ENCODE measurements around the gene DNAJC3.

The DNAJC3 gene

GRCh38 chr13:95809429-95809828, 132.5 kb downstream of the DNAJC3 start:
- Histone ChIP-seq H3K36me3 (no peaks in the 10 kb centered on the region), H3K9me3 (replicated peaks in 1 of 11) (peaks cover 13 to 35% (median 26%) of the 10 kb centered on the region in 11 experiments; a peak in 21 of 22 replicates), H3K4me3 (no peak overlapping the region), H3K4me2 (no peak overlapping the region), H3K9ac (no peak overlapping the region), H3K27me3 (no peaks in the 10 kb centered on the region), H4K20me1 (no peaks in the 10 kb centered on the region), H3K4me1 (no peaks in the 10 kb centered on the region), H3K27ac (no peak overlapping the region)
- TF ChIP-seq Cebpa-rat (IDR thresholded peaks at IDR 0.05): no peak

GRCh38 chr13:95813139-95813538, 136.2 kb downstream of the DNAJC3 start:
- Histone ChIP-seq H3K4me3 (no peak overlapping the region), H3K36me3 (no peaks in the 10 kb centered on the region), H3K4me1 (no peaks in the 10 kb centered on the region), H3K9me3 (replicated peaks in 1 of 11) (peaks cover 12 to 27% (median 21%) of the 10 kb centered on the region in 11 experiments; a peak in 21 of 22 replicates), H3K9ac (no peak overlapping the region), H3K27me3 (no peaks in the 10 kb centered on the region), H3K27ac (no peak overlapping the region), H3K4me2 (no peak overlapping the region), H4K20me1 (no peaks in the 10 kb centered on the region)
- no peak for TF ChIP-seq Cebpa-rat (IDR thresholded peaks at IDR 0.05)

- H3K9ac ChIP-seq: no peak overlapping the region
- no peak overlapping the region for H3K4me3 ChIP-seq
- TF ChIP-seq Cebpa-rat (IDR thresholded peaks at IDR 0.05): no peak
- no peaks in the 10 kb centered on the region for H3K36me3 ChIP-seq
- H3K4me2 ChIP-seq: no peak overlapping the region
- no peaks in the 10 kb centered on the region for H3K27me3 ChIP-seq
- H3K9me3 ChIP-seq (replicated peaks in 1 of 11): peaks cover 11 to 24% (median 17%) of the 10 kb centered on the region in 11 experiments; a peak in 21 of 22 replicates
- no peaks in the 10 kb centered on the region for H4K20me1 ChIP-seq
- H3K4me1 ChIP-seq: no peaks in the 10 kb centered on the region
- H3K27ac ChIP-seq: no peak overlapping the region
Observed at GRCh38 chr13:95814495-95814894, 137.6 kb downstream of the DNAJC3 start.

GRCh38 chr13:95822303-95822702, 145.4 kb downstream of the DNAJC3 start:
- H3K9me3 ChIP-seq (replicated peaks in 1 of 11): peaks cover 0 to 10% (median 0%) of the 10 kb centered on the region in 11 experiments; a peak in 1 of 22 replicates
- H3K27ac ChIP-seq: no peak overlapping the region
- no peaks in the 10 kb centered on the region for H3K36me3 ChIP-seq
- H3K4me2 ChIP-seq: no peak overlapping the region
- no peaks in the 10 kb centered on the region for H3K27me3 ChIP-seq
- no peaks in the 10 kb centered on the region for H3K4me1 ChIP-seq
- no peak overlapping the region for H3K9ac ChIP-seq
- no peak for TF ChIP-seq Cebpa-rat (IDR thresholded peaks at IDR 0.05)
- no peak overlapping the region for H3K4me3 ChIP-seq
- H4K20me1 ChIP-seq: no peaks in the 10 kb centered on the region; a peak in 1 of 22 replicates

- no peak overlapping the region for H3K9ac ChIP-seq
- no peak for TF ChIP-seq Cebpa-rat (IDR thresholded peaks at IDR 0.05)
- peaks cover 0 to 23% (median 10%) of the 10 kb centered on the region in 11 experiments; a peak in 15 of 22 replicates for H3K9me3 ChIP-seq (replicated peaks in 1 of 11)
- H3K27ac ChIP-seq: no peak overlapping the region
- H3K4me1 ChIP-seq: peaks cover 0 to 9% (median 2%) of the 10 kb centered on the region in 10 experiments; a peak in 8 of 20 replicates
- no peaks in the 10 kb centered on the region for H3K27me3 ChIP-seq
- H3K4me2 ChIP-seq: peak overlapping the region in 1 of 11 experiments; percentile 68; a peak in 2 of 22 replicates
- H3K4me3 ChIP-seq: no peak overlapping the region
- no peaks in the 10 kb centered on the region for H3K36me3 ChIP-seq
- H4K20me1 ChIP-seq: no peaks in the 10 kb centered on the region
Observed at GRCh38 chr13:95833126-95833525, 156.2 kb downstream of the DNAJC3 start.

GRCh38 chr13:95833719-95834118, 156.8 kb downstream of the DNAJC3 start:
- Histone ChIP-seq H4K20me1 (no peaks in the 10 kb centered on the region), H3K27ac (no peak overlapping the region), H3K4me3 (no peak overlapping the region), H3K4me2 (peak overlapping the region in 3 of 11 experiments; percentile 38 to 68 (median 61); a peak in 6 of 22 replicates), H3K9me3 (replicated peaks in 1 of 11) (peaks cover 0 to 19% (median 14%) of the 10 kb centered on the region in 11 experiments; a peak in 16 of 22 replicates), H3K36me3 (no peaks in the 10 kb centered on the region), H3K4me1 (peaks cover 0 to 9% (median 2%) of the 10 kb centered on the region in 10 experiments; a peak in 8 of 20 replicates), H3K9ac (no peak overlapping the region), H3K27me3 (no peaks in the 10 kb centered on the region)
- no peak for TF ChIP-seq Cebpa-rat (IDR thresholded peaks at IDR 0.05)

- H3K9ac ChIP-seq: no peak overlapping the region
- no peak overlapping the region for H3K4me3 ChIP-seq
- no peaks in the 10 kb centered on the region for H3K27me3 ChIP-seq
- H3K4me2 ChIP-seq: peak overlapping the region in 3 of 11 experiments; percentile 38 to 68 (median 61); a peak in 4 of 22 replicates
- no peak for TF ChIP-seq Cebpa-rat (IDR thresholded peaks at IDR 0.05)
- H3K9me3 ChIP-seq (replicated peaks in 1 of 11): peaks cover under 1 to 24% (median 13%) of the 10 kb centered on the region in 11 experiments; a peak in 16 of 22 replicates
- H4K20me1 ChIP-seq: no peaks in the 10 kb centered on the region
- H3K36me3 ChIP-seq: no peaks in the 10 kb centered on the region
- H3K27ac ChIP-seq: no peak overlapping the region
- peaks cover 0 to 9% (median 2%) of the 10 kb centered on the region in 10 experiments; a peak in 8 of 20 replicates for H3K4me1 ChIP-seq
Observed at GRCh38 chr13:95834134-95834765, 157.3 kb downstream of the DNAJC3 start.

GRCh38 chr13:95841894-95842293, 165.0 kb downstream of the DNAJC3 start:
- Histone ChIP-seq H3K9ac (no peak overlapping the region), H3K4me2 (no peak overlapping the region), H4K20me1 (no peaks in the 10 kb centered on the region)

GRCh38 chr13:95842898-95843297, 166.0 kb downstream of the DNAJC3 start:
- Histone ChIP-seq H3K4me1 (no peaks in the 10 kb centered on the region), H3K27ac (no peak overlapping the region), H3K4me3 (no peak overlapping the region), H3K4me2 (no peak overlapping the region), H4K20me1 (no peaks in the 10 kb centered on the region), H3K9me3 (replicated peaks in 1 of 11) (peaks cover 3 to 23% (median 11%) of the 10 kb centered on the region in 11 experiments; a peak in 14 of 22 replicates), H3K9ac (no peak overlapping the region), H3K27me3 (no peaks in the 10 kb centered on the region), H3K36me3 (no peaks in the 10 kb centered on the region)
- no peak for TF ChIP-seq Cebpa-rat (IDR thresholded peaks at IDR 0.05)

More at GRCh38 chr13:95841894-95842293, 165.0 kb downstream of the DNAJC3 start:
- H3K36me3 ChIP-seq: no peaks in the 10 kb centered on the region
- H3K4me3 ChIP-seq: no peak overlapping the region
- no peak for TF ChIP-seq Cebpa-rat (IDR thresholded peaks at IDR 0.05)
- H3K27ac ChIP-seq: no peak overlapping the region
- no peaks in the 10 kb centered on the region for H3K4me1 ChIP-seq
- H3K9me3 ChIP-seq (replicated peaks in 1 of 11): peaks cover 3 to 29% (median 14%) of the 10 kb centered on the region in 11 experiments; a peak in 15 of 22 replicates
- H3K27me3 ChIP-seq: no peaks in the 10 kb centered on the region

All from BLaER1 treated with 17β-estradiol and CSF1 and Interleukin-3, amounts not matched to agents 10 nM and 100 nM (cell line).